OCI-LY1 (cell line): ENCODE results near the gene SLC25A42.
A peak's percentile ranks its signal among the peaks of the same experiment; 100 is the strongest.

Experiments used
- H2AFZ ChIP-seq: fragments of 200-600 bp; sonication (generic), shearing (Covaris generic); 2 replicates; pipeline ENCODE4 v1.6.0; 2014; ENCODE audit warnings: antibody characterized with exemption, mild to moderate bottlenecking, low read length
- H3F3A ChIP-seq: fragments of 200-600 bp; sonication (generic), shearing (Covaris generic); 2 replicates; pipeline ENCODE4 v1.6.0; 2014; ENCODE audit warnings: mild to moderate bottlenecking, antibody characterized with exemption, low read length, moderate library complexity; ENCODE audit not compliant: insufficient read depth
- H3K27ac ChIP-seq: fragments of 200-600 bp; sonication (generic); 2 replicates; pipeline ENCODE4 v1.5.1; 2014; ENCODE audit warnings: low read length, mixed run types, mild to moderate bottlenecking, low read depth; ENCODE audit not compliant: poor library complexity, severe bottlenecking
- H3K27me3 ChIP-seq: fragments of 200-600 bp; sonication (generic); 2 replicates; pipeline ENCODE4 v1.6.0; 2014; ENCODE audit warnings: antibody characterized with exemption, mild to moderate bottlenecking, low read length, moderate library complexity; ENCODE audit not compliant: insufficient read depth
- H3K36me3 ChIP-seq: fragments of 200-600 bp; sonication (generic); 2 replicates; pipeline ENCODE4 v1.6.1; 2014; ENCODE audit warnings: mild to moderate bottlenecking, antibody characterized with exemption, low read length, moderate library complexity, mixed read lengths; ENCODE audit not compliant: insufficient read depth
- H3K4me1 ChIP-seq: fragments of 200-600 bp; sonication (generic); 2 replicates; pipeline ENCODE4 v1.5.1; 2014; ENCODE audit warnings: mild to moderate bottlenecking, low read length, moderate library complexity; ENCODE audit not compliant: insufficient read depth, severe bottlenecking
- H3K4me2 ChIP-seq: fragments of 200-600 bp; sonication (generic), shearing (Covaris generic); 2 replicates; pipeline ENCODE4 v1.6.1; 2014; ENCODE audit warnings: low read length
- H3K4me3 ChIP-seq: fragments of 200-600 bp; sonication (generic); 2 replicates; pipeline ENCODE4 v1.5.1; 2014; ENCODE audit warnings: low read length, low read depth, mild to moderate bottlenecking, mixed read lengths; ENCODE audit not compliant: poor library complexity, severe bottlenecking
- H3K79me2 ChIP-seq: fragments of 200-600 bp; shearing (Covaris generic); 2 replicates; pipeline ENCODE4 v1.6.1; 2016; ENCODE audit warnings: mixed run types, low read length, mixed read lengths; ENCODE audit not compliant: insufficient read depth
- H3K9ac ChIP-seq: fragments of 200-600 bp; sonication (generic), shearing (Covaris generic); 2 replicates; pipeline ENCODE4 v1.6.1; 2014; ENCODE audit warnings: mild to moderate bottlenecking, low read length, mixed read lengths
- H3K9me2 ChIP-seq: fragments of 200-600 bp; sonication (generic), shearing (Covaris generic); 2 replicates; pipeline ENCODE4 v1.6.1; 2014; ENCODE audit warnings: low read depth, mild to moderate bottlenecking, low read length, mixed read lengths
- H3K9me3 ChIP-seq: fragments of 200-600 bp; shearing (Covaris generic); 2 replicates; pipeline ENCODE4 v1.6.1; 2014; ENCODE audit warnings: low read length, mixed read lengths
- H4K20me1 ChIP-seq: fragments of 200-600 bp; sonication (generic), shearing (Covaris generic); 2 replicates; pipeline ENCODE4 v1.6.0; 2016; ENCODE audit warnings: mild to moderate bottlenecking, low read length; ENCODE audit not compliant: insufficient read depth
- EZH2 ChIP-seq: fragments of 200-600 bp; sonication (generic), shearing (Covaris generic); IDR thresholded peaks from 2 replicates; pipeline ENCODE4 v1.8.0; 2017; ENCODE audit warnings: borderline replicate concordance, mixed run types, mild to moderate bottlenecking, antibody characterized with exemption, low read length, moderate library complexity, mixed read lengths
- TF ChIP-seq, protein P1 (sequence below): fragments of 200-600 bp; sonication (generic), shearing (Covaris generic); IDR thresholded peaks from 2 replicates; pipeline ENCODE4 v1.5.1; 2017; ENCODE audit warnings: mild to moderate bottlenecking, antibody characterized with exemption, low read length, moderate library complexity, mixed read lengths

SLC25A42 gene

DNA sequence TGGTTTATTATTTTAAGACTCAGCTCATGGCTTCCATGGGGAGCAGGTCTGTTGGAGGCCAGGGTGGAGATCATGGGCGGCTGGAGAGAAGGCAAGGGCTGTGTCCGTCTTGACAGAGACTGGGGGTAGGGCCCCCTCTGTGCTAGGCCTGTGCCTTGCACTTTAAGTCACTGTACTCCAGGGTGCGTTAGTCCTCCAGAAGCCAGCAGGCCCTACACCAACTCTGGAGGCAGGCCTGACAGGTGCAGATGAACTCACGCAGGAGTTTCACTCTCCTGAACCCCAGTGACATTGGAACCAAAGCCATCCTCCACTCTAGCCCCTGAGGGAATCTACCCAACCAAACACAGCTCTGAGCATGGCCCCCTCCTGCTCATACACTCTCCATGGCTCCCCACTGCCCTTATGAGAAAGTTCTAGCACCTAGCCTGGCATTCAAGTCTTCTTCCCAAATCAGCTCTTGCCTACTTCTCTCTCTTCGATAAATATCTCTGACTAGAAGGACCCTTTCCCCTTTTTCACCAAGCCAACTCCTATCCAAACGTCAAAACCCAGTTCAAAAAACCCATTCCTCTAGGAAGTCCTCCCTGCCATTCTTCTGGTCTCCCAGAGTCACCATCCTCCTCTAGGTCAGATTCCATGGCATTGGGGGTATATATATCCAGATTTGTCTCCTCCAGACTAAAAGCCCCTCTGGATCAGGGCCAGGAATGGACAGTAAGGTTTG lies 91.1 kb downstream of the SLC25A42 start:
- H2AFZ ChIP-seq: no peak overlapping the region
- no peaks in the 10 kb centered on the region for H4K20me1 ChIP-seq
- no peaks in the 10 kb centered on the region for H3K9me3 ChIP-seq
- H3K27ac ChIP-seq: peak overlapping the region; percentile 97
- no peaks in the 10 kb centered on the region for H3K27me3 ChIP-seq
- H3K36me3 ChIP-seq: peaks cover 12% of the 10 kb centered on the region; the same call in 1 of the 2 replicates
- H3F3A ChIP-seq: no peaks in the 10 kb centered on the region; the same call in 1 of the 2 replicates
- H3K4me1 ChIP-seq: peaks cover 81% of the 10 kb centered on the region
- TF ChIP-seq, protein P1, sequence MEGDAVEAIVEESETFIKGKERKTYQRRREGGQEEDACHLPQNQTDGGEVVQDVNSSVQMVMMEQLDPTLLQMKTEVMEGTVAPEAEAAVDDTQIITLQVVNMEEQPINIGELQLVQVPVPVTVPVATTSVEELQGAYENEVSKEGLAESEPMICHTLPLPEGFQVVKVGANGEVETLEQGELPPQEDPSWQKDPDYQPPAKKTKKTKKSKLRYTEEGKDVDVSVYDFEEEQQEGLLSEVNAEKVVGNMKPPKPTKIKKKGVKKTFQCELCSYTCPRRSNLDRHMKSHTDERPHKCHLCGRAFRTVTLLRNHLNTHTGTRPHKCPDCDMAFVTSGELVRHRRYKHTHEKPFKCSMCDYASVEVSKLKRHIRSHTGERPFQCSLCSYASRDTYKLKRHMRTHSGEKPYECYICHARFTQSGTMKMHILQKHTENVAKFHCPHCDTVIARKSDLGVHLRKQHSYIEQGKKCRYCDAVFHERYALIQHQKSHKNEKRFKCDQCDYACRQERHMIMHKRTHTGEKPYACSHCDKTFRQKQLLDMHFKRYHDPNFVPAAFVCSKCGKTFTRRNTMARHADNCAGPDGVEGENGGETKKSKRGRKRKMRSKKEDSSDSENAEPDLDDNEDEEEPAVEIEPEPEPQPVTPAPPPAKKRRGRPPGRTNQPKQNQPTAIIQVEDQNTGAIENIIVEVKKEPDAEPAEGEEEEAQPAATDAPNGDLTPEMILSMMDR: peak; percentile 41; the same call in 1 of the 2 replicates
- no peak for TF ChIP-seq EZH2
- no peaks in the 10 kb centered on the region for H3K9me2 ChIP-seq
- H3K4me3 ChIP-seq: peak overlapping the region; percentile 35
- H3K4me2 ChIP-seq: peak overlapping the region; percentile 70
- H3K9ac ChIP-seq: peak overlapping the region; percentile 78
- 0 out of 2 replicates have a peak, but pooled peaks cover 4% of the 10 kb centered on the region for H3K79me2 ChIP-seq

DNA sequence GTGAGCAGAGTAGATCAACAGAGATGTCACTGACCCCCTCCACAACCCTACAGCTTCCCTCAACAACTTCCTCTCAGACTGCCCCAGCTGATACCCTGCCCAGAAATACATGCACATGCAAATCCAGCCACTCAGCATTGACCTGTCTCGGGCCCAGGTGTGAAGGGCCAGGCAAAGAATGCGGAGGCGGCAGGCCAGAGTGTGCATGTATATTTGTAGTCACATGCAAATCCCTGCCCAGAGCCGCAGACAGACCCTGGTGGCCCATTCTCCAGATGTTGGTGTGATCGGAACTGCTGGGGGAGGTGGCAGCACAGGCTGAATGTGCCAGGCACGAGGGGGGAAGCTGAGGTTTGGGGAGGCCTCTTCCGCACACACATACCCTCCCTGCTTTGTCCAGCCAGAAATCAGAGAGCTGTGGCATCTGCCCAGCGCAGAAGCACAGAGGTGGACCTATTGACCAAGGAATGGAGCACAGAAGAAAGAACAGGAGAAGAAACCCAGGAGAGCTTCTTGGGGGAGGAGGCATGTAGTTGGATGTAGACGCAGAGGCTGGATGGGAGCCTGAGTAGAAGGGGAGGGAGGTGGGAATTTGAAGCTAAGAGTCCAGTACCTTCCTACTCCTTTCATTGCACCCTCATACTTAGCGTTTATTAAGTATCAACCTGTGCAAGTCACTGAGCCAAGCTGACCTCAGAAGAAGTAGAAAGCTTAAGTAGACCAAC lies 91.9 kb downstream of the SLC25A42 start:
- no peak for TF ChIP-seq EZH2
- H3K4me2 ChIP-seq: peak overlapping the region; percentile 70
- 0 out of 2 replicates have a peak, but pooled peaks cover 4% of the 10 kb centered on the region for H3K79me2 ChIP-seq
- H2AFZ ChIP-seq: no peak overlapping the region
- no peaks in the 10 kb centered on the region for H3K9me3 ChIP-seq
- peak overlapping the region; percentile 55 for H3K4me3 ChIP-seq
- no peaks in the 10 kb centered on the region for H3K27me3 ChIP-seq
- H3K9me2 ChIP-seq: no peaks in the 10 kb centered on the region
- H3K9ac ChIP-seq: peak overlapping the region; percentile 78
- H3F3A ChIP-seq: no peaks in the 10 kb centered on the region; the same call in 1 of the 2 replicates
- peaks cover 12% of the 10 kb centered on the region; the same call in 1 of the 2 replicates for H3K36me3 ChIP-seq
- no peaks in the 10 kb centered on the region for H4K20me1 ChIP-seq
- H3K4me1 ChIP-seq: peaks cover 89% of the 10 kb centered on the region
- H3K27ac ChIP-seq: peak overlapping the region; percentile 97

DNA sequence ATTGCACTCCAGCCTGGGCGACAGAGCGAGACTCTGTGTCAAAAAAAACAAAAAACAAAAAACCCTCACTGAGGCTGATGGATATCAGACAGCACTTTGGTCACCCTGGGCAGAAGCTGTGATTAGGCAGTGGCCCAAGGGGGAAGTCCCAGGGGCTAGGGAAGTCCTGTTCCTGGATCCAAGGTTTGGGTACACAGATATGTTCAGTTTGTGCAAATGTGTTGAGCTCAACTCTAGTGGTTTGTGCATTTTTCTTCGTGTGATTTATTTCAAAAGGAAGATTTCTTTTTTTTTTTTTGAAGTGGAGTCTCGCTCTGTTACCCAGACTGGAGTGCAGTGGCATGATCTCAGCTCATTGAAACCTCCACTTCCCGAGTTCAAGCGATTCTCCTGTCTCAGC lies 94.0 kb downstream of the SLC25A42 start:
- H3K79me2 ChIP-seq: 0 out of 2 replicates have a peak, but pooled peaks cover 4% of the 10 kb centered on the region
- H3K9ac ChIP-seq: peak overlapping the region; percentile 32; the same call in 1 of the 2 replicates
- peak overlapping the region; percentile 97 for H3K27ac ChIP-seq
- no peak overlapping the region for H2AFZ ChIP-seq
- H3K4me3 ChIP-seq: no peak overlapping the region
- peak overlapping the region; percentile 70 for H3K4me2 ChIP-seq
- H3K27me3 ChIP-seq: no peaks in the 10 kb centered on the region
- peaks cover 12% of the 10 kb centered on the region; the same call in 1 of the 2 replicates for H3K36me3 ChIP-seq
- peaks cover 96% of the 10 kb centered on the region for H3K4me1 ChIP-seq
- no peak for TF ChIP-seq EZH2
- TF ChIP-seq, protein P1: no peak
- no peaks in the 10 kb centered on the region for H4K20me1 ChIP-seq
- no peaks in the 10 kb centered on the region for H3K9me3 ChIP-seq
- peaks cover 2% of the 10 kb centered on the region; the same call in 1 of the 2 replicates for H3F3A ChIP-seq
- no peaks in the 10 kb centered on the region for H3K9me2 ChIP-seq
